Gastrocnemius medialis (tissue), 4 donors: Measurements from ENCODE around the gene CCDC182.

Experiments used
- POLR2A ChIP-seq, 2 donors: fragments of 450-650 bp; IDR thresholded peaks; one replicate each; pipeline ENCODE4 v1.6.1; 2017; ENCODE audit warnings: antibody characterized with exemption in 2 of 2, mild to moderate bottlenecking in 2 of 2, moderate library complexity in 2 of 2
- TF ChIP-seq, protein P1 (sequence below), 5 experiments: fragments of 450-650 bp in 3 of 5; fragments of 200-600 bp in 2 of 5; sonication (generic) in 2 of 5; IDR thresholded peaks in 4 of 5; conservative IDR thresholded peaks in 1 of 5; 1 replicate in 4 of 5; 2 replicates in 1 of 5; pipeline ENCODE4 v1.5.1; 2016 to 2019; ENCODE audit warnings: antibody characterized with exemption in 5 of 5, mild to moderate bottlenecking in 3 of 5, moderate library complexity in 3 of 5

DNA sequence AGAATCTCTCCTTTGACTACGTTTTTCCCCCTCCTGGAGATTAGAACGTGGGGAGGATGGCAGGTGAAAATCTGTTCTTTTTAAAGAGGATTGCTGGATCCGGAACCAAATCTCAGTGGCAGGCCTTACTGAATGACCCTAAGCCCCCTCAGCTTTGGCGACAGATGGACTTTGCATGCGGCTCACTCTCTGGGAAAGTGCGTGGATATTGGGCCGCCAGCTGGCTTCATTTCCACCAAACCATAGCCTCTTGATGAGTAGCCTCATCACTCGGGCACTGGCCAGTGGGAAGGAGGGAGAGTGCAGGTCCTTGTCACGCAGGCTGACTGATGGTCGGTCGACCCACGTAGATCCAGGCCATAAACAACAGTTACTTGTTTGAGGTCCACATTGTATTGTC is 31.3 kb upstream of the CCDC182 start:
- TF ChIP-seq, protein P1, sequence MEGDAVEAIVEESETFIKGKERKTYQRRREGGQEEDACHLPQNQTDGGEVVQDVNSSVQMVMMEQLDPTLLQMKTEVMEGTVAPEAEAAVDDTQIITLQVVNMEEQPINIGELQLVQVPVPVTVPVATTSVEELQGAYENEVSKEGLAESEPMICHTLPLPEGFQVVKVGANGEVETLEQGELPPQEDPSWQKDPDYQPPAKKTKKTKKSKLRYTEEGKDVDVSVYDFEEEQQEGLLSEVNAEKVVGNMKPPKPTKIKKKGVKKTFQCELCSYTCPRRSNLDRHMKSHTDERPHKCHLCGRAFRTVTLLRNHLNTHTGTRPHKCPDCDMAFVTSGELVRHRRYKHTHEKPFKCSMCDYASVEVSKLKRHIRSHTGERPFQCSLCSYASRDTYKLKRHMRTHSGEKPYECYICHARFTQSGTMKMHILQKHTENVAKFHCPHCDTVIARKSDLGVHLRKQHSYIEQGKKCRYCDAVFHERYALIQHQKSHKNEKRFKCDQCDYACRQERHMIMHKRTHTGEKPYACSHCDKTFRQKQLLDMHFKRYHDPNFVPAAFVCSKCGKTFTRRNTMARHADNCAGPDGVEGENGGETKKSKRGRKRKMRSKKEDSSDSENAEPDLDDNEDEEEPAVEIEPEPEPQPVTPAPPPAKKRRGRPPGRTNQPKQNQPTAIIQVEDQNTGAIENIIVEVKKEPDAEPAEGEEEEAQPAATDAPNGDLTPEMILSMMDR (IDR thresholded peaks at IDR 0.05 in 4 of 5, conservative IDR thresholded peaks at IDR 0.05 in 1 of 5): no peak
- no peak for TF ChIP-seq POLR2A (IDR thresholded peaks at IDR 0.05)
